T-helper 2 cell (primary cell): ENCODE measurements around the gene ANXA6.
A peak's percentile ranks its signal among the peaks of the same experiment; 100 is the strongest.
"Not testable (repeated sequence)": the region's sequence is repeated elsewhere in the genome, so short reads cannot be mapped to it uniquely, and the experiment has no call there.

Experiments used
- DNase-seq, 5 experiments: peaks; one replicate each; pipeline versions ENCODE4 v3.0.0 to v3.0.0-alpha.2; 2012 to 2022
- total RNA-seq, 2 donors: gene quantifications; one replicate each; lab custom pipeline; 2026; lab: John Stamatoyannopoulos, UW

Gene ANXA6
- 300 to 540 reads per million in 2 donors for total RNA-seq

GRCh38 chr5:151157426-151158286, at the start of gene ANXA6:
TSS of gene ANXA6 (minus strand) at chr5:151157779. CDS start at chr5:151147901, 9,878 bp downstream.
- peak; percentile 55 to 81 (median 63) for DNase-seq

GRCh38 chr5:151205411-151205810, 47.8 kb upstream of the ANXA6 start:
- no peak for DNase-seq

GRCh38 chr5:151204051-151204450, 46.5 kb upstream of the ANXA6 start:
- DNase-seq = no peak

- DNase-seq = peak in 2 of 5 experiments; percentile 55 to 57
Measured at GRCh38 chr5:151202381-151203139, 45.0 kb upstream of the ANXA6 start.

GRCh38 chr5:151200913-151201595, 43.5 kb upstream of the ANXA6 start:
- DNase-seq = no peak

GRCh38 chr5:151199581-151200185, 42.1 kb upstream of the ANXA6 start:
- no peak for DNase-seq

- no peak for DNase-seq
Measured at GRCh38 chr5:151198861-151199260, 41.3 kb upstream of the ANXA6 start.

GRCh38 chr5:151197291-151197600, 39.7 kb upstream of the ANXA6 start:
- DNase-seq = not testable (repeated sequence)

- DNase-seq = peak in 1 of 5 experiments; percentile 14
Measured at GRCh38 chr5:151196556-151197290, 39.1 kb upstream of the ANXA6 start.

GRCh38 chr5:151195622-151196021, 38.0 kb upstream of the ANXA6 start:
- DNase-seq = peak in 1 of 5 experiments; percentile 26

- no peak for DNase-seq
Measured at GRCh38 chr5:151192626-151193025, 35.0 kb upstream of the ANXA6 start.

- no peak for DNase-seq
Measured at GRCh38 chr5:151191661-151192060, 34.1 kb upstream of the ANXA6 start.

GRCh38 chr5:151189151-151189550, 31.6 kb upstream of the ANXA6 start:
- DNase-seq = no peak

GRCh38 chr5:151186538-151186937, 29.0 kb upstream of the ANXA6 start:
- no peak for DNase-seq

- no peak for DNase-seq
Measured at GRCh38 chr5:151186052-151186451, 28.5 kb upstream of the ANXA6 start.

- no peak for DNase-seq
Measured at GRCh38 chr5:151184316-151185042, 26.9 kb upstream of the ANXA6 start.

- no peak for DNase-seq
Measured at GRCh38 chr5:151183456-151184245, 26.1 kb upstream of the ANXA6 start.

GRCh38 chr5:151182976-151183375, 25.4 kb upstream of the ANXA6 start:
- no peak for DNase-seq

- DNase-seq = no peak
Measured at GRCh38 chr5:151182524-151182900, 24.9 kb upstream of the ANXA6 start.

GRCh38 chr5:151181818-151182523, 24.4 kb upstream of the ANXA6 start:
- no peak for DNase-seq
